H1 (cell line): ENCODE measurements around the gene PARP15. TPM values are rescaled to one million over a fixed set of nuclear protein-coding genes. Genes with fewer than 3 reads are reported as not detected.

Experiments used
- CBX8 ChIP-seq: fragments of 300-800, 300-1000 bp; sonication (generic); IDR thresholded peaks from 2 replicates; pipeline ENCODE4 v1.7.1; 2016; ENCODE audit warnings: low read depth, low read length, borderline replicate concordance
- EGR1 ChIP-seq: IDR thresholded peaks from 2 replicates; pipeline ENCODE4 v1.6.1; 2011; ENCODE audit warnings: low read depth, low read length, borderline replicate concordance
- KDM5A ChIP-seq: fragments of 200-600 bp; IDR thresholded peaks from 2 replicates; pipeline ENCODE4 v1.7.1; 2012; ENCODE audit warnings: mild to moderate bottlenecking, low read length, inconsistent platforms, mixed read lengths
- MAFK ChIP-seq: IDR thresholded peaks from 2 replicates; pipeline ENCODE4 v1.6.1; 2012; ENCODE audit warnings: low read depth, mild to moderate bottlenecking, improper control_type of control experiment, low read length
- POLR2AphosphoS5 ChIP-seq: IDR thresholded peaks from 2 replicates; pipeline ENCODE4 v1.6.1; 2011; ENCODE audit warnings: low read depth, low read length
- SP1 ChIP-seq: IDR thresholded peaks from 2 replicates; pipeline ENCODE4 v1.6.1; 2011; ENCODE audit warnings: low read depth, low read length
- SP2 ChIP-seq: IDR thresholded peaks from 2 replicates; pipeline ENCODE4 v1.6.1; 2012; ENCODE audit warnings: mild to moderate bottlenecking, low read length, inconsistent platforms
- TAF7 ChIP-seq: optimal IDR thresholded peaks from 2 replicates; pipeline ENCODE3; 2011; ENCODE audit warnings: low read depth, mild to moderate bottlenecking, inconsistent platforms, low read length, moderate library complexity, borderline replicate concordance
- polyA plus RNA-seq, 7 experiments: library from polyadenylated mRNA; depleted of rRNA in 3 of 7; stranded (reverse) in 5 of 7; unstranded in 2 of 7; fragments of >200 nt in 5 of 7; fragments of 200-250 nt in 2 of 7; gene quantifications; 1 replicate in 5 of 7; 2 replicates in 1 of 7; 4 replicates in 1 of 7; pipeline versions ENCODE4 v1.2.1 to v1.2.3, GENCODE V29; 2011 to 2013; ENCODE audit warnings: missing spikeins in 2 of 7, mixed read lengths in 2 of 7
- total RNA-seq: library from RNA; stranded (reverse); fragmentation: NEBNext Ultra II Directional; extraction: Animal tissue kit (Norgen Biotek cat#: 25700); gene quantifications from 2 replicates; pipeline ENCODE4 v1.2.1, GENCODE V29; 2021
- TF ChIP-seq, protein P1 (sequence below): fragments of 300-600 bp; sonication (generic); IDR thresholded peaks from 2 replicates; pipeline ENCODE4 v1.7.1; 2012; ENCODE audit warnings: low read length, moderate library complexity, mild to moderate bottlenecking, inconsistent platforms; ENCODE audit not compliant: insufficient replicate concordance
- TF ChIP-seq, protein P2 (sequence below), 3 experiments: IDR thresholded peaks; 1 replicate in 2 of 3; 2 replicates in 1 of 3; pipeline versions ENCODE4 v1.5.1 to v1.6.1; 2011; ENCODE audit warnings: low read length in 3 of 3, mild to moderate bottlenecking in 3 of 3, inconsistent platforms in 2 of 3, low read depth in 1 of 3, moderate library complexity in 1 of 3; ENCODE audit not compliant: insufficient read depth in 1 of 3; ENCODE audit errors: control extremely low read depth in 1 of 3

Gene PARP15
- total and polyA plus RNA-seq, 2 of the 8 experiments (the other 6 are each of a cell fraction or from before 2014, with no cell fraction given): 0.37 to 0.45 TPM

DNA sequence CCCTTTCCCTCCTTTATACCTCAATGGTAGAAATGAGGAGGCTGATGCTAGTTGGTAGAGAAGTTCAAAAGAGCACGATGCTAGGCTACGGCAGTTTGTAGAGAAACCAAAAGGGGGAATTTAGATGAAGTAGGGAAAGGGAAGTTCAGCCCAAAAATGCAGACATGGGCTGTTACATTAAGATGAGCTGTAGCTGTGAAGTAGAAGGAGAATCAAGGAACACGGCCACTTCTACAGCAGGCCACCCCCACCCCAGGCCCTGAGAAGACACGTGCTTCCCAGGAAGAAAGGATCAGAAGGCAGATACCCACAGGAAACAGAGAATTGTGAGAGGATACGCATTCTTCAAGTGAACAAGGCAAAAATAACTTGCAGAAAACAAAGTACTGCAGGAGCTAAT, 101.1 kb downstream of the PARP15 start (continued):
- TF ChIP-seq, protein P1, sequence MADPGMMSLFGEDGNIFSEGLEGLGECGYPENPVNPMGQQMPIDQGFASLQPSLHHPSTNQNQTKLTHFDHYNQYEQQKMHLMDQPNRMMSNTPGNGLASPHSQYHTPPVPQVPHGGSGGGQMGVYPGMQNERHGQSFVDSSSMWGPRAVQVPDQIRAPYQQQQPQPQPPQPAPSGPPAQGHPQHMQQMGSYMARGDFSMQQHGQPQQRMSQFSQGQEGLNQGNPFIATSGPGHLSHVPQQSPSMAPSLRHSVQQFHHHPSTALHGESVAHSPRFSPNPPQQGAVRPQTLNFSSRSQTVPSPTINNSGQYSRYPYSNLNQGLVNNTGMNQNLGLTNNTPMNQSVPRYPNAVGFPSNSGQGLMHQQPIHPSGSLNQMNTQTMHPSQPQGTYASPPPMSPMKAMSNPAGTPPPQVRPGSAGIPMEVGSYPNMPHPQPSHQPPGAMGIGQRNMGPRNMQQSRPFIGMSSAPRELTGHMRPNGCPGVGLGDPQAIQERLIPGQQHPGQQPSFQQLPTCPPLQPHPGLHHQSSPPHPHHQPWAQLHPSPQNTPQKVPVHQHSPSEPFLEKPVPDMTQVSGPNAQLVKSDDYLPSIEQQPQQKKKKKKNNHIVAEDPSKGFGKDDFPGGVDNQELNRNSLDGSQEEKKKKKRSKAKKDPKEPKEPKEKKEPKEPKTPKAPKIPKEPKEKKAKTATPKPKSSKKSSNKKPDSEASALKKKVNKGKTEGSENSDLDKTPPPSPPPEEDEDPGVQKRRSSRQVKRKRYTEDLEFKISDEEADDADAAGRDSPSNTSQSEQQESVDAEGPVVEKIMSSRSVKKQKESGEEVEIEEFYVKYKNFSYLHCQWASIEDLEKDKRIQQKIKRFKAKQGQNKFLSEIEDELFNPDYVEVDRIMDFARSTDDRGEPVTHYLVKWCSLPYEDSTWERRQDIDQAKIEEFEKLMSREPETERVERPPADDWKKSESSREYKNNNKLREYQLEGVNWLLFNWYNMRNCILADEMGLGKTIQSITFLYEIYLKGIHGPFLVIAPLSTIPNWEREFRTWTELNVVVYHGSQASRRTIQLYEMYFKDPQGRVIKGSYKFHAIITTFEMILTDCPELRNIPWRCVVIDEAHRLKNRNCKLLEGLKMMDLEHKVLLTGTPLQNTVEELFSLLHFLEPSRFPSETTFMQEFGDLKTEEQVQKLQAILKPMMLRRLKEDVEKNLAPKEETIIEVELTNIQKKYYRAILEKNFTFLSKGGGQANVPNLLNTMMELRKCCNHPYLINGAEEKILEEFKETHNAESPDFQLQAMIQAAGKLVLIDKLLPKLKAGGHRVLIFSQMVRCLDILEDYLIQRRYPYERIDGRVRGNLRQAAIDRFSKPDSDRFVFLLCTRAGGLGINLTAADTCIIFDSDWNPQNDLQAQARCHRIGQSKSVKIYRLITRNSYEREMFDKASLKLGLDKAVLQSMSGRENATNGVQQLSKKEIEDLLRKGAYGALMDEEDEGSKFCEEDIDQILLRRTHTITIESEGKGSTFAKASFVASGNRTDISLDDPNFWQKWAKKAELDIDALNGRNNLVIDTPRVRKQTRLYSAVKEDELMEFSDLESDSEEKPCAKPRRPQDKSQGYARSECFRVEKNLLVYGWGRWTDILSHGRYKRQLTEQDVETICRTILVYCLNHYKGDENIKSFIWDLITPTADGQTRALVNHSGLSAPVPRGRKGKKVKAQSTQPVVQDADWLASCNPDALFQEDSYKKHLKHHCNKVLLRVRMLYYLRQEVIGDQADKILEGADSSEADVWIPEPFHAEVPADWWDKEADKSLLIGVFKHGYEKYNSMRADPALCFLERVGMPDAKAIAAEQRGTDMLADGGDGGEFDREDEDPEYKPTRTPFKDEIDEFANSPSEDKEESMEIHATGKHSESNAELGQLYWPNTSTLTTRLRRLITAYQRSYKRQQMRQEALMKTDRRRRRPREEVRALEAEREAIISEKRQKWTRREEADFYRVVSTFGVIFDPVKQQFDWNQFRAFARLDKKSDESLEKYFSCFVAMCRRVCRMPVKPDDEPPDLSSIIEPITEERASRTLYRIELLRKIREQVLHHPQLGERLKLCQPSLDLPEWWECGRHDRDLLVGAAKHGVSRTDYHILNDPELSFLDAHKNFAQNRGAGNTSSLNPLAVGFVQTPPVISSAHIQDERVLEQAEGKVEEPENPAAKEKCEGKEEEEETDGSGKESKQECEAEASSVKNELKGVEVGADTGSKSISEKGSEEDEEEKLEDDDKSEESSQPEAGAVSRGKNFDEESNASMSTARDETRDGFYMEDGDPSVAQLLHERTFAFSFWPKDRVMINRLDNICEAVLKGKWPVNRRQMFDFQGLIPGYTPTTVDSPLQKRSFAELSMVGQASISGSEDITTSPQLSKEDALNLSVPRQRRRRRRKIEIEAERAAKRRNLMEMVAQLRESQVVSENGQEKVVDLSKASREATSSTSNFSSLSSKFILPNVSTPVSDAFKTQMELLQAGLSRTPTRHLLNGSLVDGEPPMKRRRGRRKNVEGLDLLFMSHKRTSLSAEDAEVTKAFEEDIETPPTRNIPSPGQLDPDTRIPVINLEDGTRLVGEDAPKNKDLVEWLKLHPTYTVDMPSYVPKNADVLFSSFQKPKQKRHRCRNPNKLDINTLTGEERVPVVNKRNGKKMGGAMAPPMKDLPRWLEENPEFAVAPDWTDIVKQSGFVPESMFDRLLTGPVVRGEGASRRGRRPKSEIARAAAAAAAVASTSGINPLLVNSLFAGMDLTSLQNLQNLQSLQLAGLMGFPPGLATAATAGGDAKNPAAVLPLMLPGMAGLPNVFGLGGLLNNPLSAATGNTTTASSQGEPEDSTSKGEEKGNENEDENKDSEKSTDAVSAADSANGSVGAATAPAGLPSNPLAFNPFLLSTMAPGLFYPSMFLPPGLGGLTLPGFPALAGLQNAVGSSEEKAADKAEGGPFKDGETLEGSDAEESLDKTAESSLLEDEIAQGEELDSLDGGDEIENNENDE: no peak
- TF ChIP-seq CBX8 (no peak), SP2 (no peak), EGR1 (no peak), KDM5A (no peak), SP1 (no peak), MAFK (no peak), TAF7 (no peak), POLR2AphosphoS5 (no peak)
- TF ChIP-seq, protein P2, sequence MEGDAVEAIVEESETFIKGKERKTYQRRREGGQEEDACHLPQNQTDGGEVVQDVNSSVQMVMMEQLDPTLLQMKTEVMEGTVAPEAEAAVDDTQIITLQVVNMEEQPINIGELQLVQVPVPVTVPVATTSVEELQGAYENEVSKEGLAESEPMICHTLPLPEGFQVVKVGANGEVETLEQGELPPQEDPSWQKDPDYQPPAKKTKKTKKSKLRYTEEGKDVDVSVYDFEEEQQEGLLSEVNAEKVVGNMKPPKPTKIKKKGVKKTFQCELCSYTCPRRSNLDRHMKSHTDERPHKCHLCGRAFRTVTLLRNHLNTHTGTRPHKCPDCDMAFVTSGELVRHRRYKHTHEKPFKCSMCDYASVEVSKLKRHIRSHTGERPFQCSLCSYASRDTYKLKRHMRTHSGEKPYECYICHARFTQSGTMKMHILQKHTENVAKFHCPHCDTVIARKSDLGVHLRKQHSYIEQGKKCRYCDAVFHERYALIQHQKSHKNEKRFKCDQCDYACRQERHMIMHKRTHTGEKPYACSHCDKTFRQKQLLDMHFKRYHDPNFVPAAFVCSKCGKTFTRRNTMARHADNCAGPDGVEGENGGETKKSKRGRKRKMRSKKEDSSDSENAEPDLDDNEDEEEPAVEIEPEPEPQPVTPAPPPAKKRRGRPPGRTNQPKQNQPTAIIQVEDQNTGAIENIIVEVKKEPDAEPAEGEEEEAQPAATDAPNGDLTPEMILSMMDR (IDR thresholded peaks at IDR 0.05; ENCODE audit: control extremely low read depth in 1 of 3, insufficient read depth in 1 of 3, low read depth in 1 of 3, low read length in 3 of 3): no peak
